Liver (tissue), 3 donors: ENCODE results near the gene PLCB2.

Experiments
- ATF3 ChIP-seq: IDR thresholded peaks from 2 replicates; pipeline ENCODE4 v1.6.1; 2016; ENCODE audit warnings: antibody characterized with exemption
- CTCF ChIP-seq: fragments of 150-350 bp; IDR thresholded peaks from 2 replicates; pipeline ENCODE4 v1.5.1; 2017; ENCODE audit warnings: improper control_type of control experiment, low read depth, low read length; ENCODE audit not compliant: missing input control
- GABPA ChIP-seq, 2 donors: IDR thresholded peaks in 1 of 2; conservative IDR thresholded peaks in 1 of 2; 2 replicates each; pipeline ENCODE4 v1.6.1; 2016; ENCODE audit warnings: antibody characterized with exemption in 2 of 2, mild to moderate bottlenecking in 1 of 2, moderate library complexity in 1 of 2
- JUND ChIP-seq, 2 donors: IDR thresholded peaks; 2 replicates each; pipeline ENCODE4 v1.6.1; 2016; ENCODE audit warnings: antibody characterized with exemption in 2 of 2
- MAX ChIP-seq: IDR thresholded peaks from 2 replicates; pipeline ENCODE4 v1.6.1; 2016; ENCODE audit warnings: antibody characterized with exemption
- RAD21 ChIP-seq, 2 donors: IDR thresholded peaks; 2 replicates each; pipeline ENCODE4 v1.6.1; 2016; ENCODE audit warnings: antibody characterized with exemption in 2 of 2, mild to moderate bottlenecking in 2 of 2
- TAF1 ChIP-seq: conservative IDR thresholded peaks from 2 replicates; pipeline ENCODE4 v1.6.1; 2016; ENCODE audit warnings: antibody characterized with exemption, mild to moderate bottlenecking
- ZBTB33 ChIP-seq: IDR thresholded peaks from 2 replicates; pipeline ENCODE4 v1.6.1; 2016; ENCODE audit warnings: antibody characterized with exemption
- donor health status: healthy.
- donor health status: healthy.

GRCh38 chr15:40276927-40277326 lies 30.8 kb downstream of the PLCB2 start:
- TF ChIP-seq MAX (no peak), CTCF (no peak), ZBTB33 (no peak), JUND (IDR thresholded peaks at IDR 0.05) (no peak), RAD21 (IDR thresholded peaks at IDR 0.05) (no peak), TAF1 (no peak), GABPA (IDR thresholded peaks at IDR 0.05 in 1 of 2, conservative IDR thresholded peaks at IDR 0.05 in 1 of 2) (no peak), ATF3 (no peak)
